Testis (tissue), 3 donors: ENCODE measurements around the gene RASA4. TPM values are rescaled to one million over a fixed set of nuclear protein-coding genes. Genes with fewer than 3 reads are reported as not detected.
"Not testable (repeated sequence)": the region's sequence is repeated elsewhere in the genome, so short reads cannot be mapped to it uniquely, and the experiment has no call there.

ENCODE experiments used
- DNase-seq: peaks from one replicate; pipeline ENCODE4 v3.0.0-alpha.2; 2019
- H3K27ac ChIP-seq, 2 donors: fragments of 200-600 bp; sonication (generic); one replicate each; pipeline ENCODE4 v1.5.1; 2019
- H3K27me3 ChIP-seq: fragments of 200-600 bp; sonication (generic); one replicate; pipeline ENCODE4 v1.5.1; 2019
- H3K36me3 ChIP-seq: fragments of 200-600 bp; sonication (generic); one replicate; pipeline ENCODE4 v1.5.1; 2017; ENCODE audit warnings: low read depth; ENCODE audit errors: missing control alignments
- H3K4me1 ChIP-seq: fragments of 200-600 bp; sonication (generic); one replicate; pipeline ENCODE4 v1.5.1; 2019
- H3K4me3 ChIP-seq, 2 donors: fragments of 200-600 bp; sonication (generic); one replicate each; pipeline ENCODE4 v1.5.1; 2017 to 2019
- H3K9me3 ChIP-seq: fragments of 200-600 bp; sonication (generic); one replicate; pipeline ENCODE4 v1.5.1; 2017
- CTCF ChIP-seq, 3 experiments: fragments of 450-650 bp in 2 of 3; fragments of 200-600 bp in 1 of 3; sonication (generic) in 1 of 3; IDR thresholded peaks; one replicate each; pipeline ENCODE4 v1.5.1; 2016 to 2019; ENCODE audit warnings: antibody characterized with exemption in 3 of 3, mild to moderate bottlenecking in 2 of 3, moderate library complexity in 1 of 3
- WGBS, 2 donors: methylation state at CpG; one replicate each; pipeline ENCODE4 v1.1.5; 2018; 5-methylcytosine and 5-hydroxymethylcytosine counted together
- intact Hi-C: fragments of 100-400 bp; cut with DNase I; formaldehyde crosslinking; loops from one replicate; pipeline ENCODE4 v1.15.1; 2023; ENCODE audit warnings: low total_unique reads
- polyA plus RNA-seq: library from polyadenylated mRNA; stranded (reverse); fragments of 350-450 nt; fragmentation: Illumina TruSeq; extraction: RNeasy Lipid Tissue Mini Kit (QIAGEN cat#74804); gene quantifications from one replicate; pipeline ENCODE4 v1.2.3, GENCODE V29; 2014; ENCODE audit warnings: low read depth, low replicate concordance; ENCODE audit not compliant: insufficient read depth
- total RNA-seq, 2 donors: library from RNA; depleted of rRNA; stranded (reverse); fragments of >200 nt; gene quantifications; one replicate each; pipeline ENCODE4 v1.2.3, GENCODE V29; 2016

RASA4 gene
- total and polyA plus RNA-seq, 3 donors from 2014 or later, result 28.0 to 49.0 (median 43.3) TPM

GRCh38 chr7:102576363-102576762, 40.2 kb downstream of the RASA4 start:
- H3K36me3 ChIP-seq, H3K27me3 ChIP-seq, H3K9me3 ChIP-seq, H3K27ac ChIP-seq, H3K4me1 ChIP-seq, DNase-seq, H3K4me3 ChIP-seq, intact Hi-C loops: not testable (repeated sequence)
- WGBS, 2 donors, result no CpG with 5 or more reads among the region's 3 CpGs

GRCh38 chr7:102574607-102575006, 41.9 kb downstream of the RASA4 start:
- H3K4me3 ChIP-seq, H3K27ac ChIP-seq, H3K4me1 ChIP-seq, H3K36me3 ChIP-seq, intact Hi-C loops, H3K9me3 ChIP-seq, DNase-seq, H3K27me3 ChIP-seq: not testable (repeated sequence)
- no CpG with 5 or more reads among the region's 6 CpGs for WGBS, 2 donors

- H3K9me3 ChIP-seq, intact Hi-C loops, H3K36me3 ChIP-seq, H3K27me3 ChIP-seq, H3K4me1 ChIP-seq: not testable (repeated sequence)
- Histone ChIP-seq H3K4me3 (peak within 1 kb of the TSS; percentile 73 to 92), H3K27ac (peak within 1 kb of the TSS; percentile 59 to 77)
- peak in 2 of 3 experiments; percentile 51 to 95 for TF ChIP-seq CTCF (IDR thresholded peaks at IDR 0.05)
- WGBS, 2 donors, result 1% methylated on average over 24 to 52 of the region's 64 CpGs
- peak; percentile 93 for DNase-seq
Observed at GRCh38 chr7:102572261-102573239, 44.0 kb downstream of the RASA4 start, which contains the start of gene POLR2J3. TSS of gene POLR2J3 (minus strand) at chr7:102572583. CDS start at chr7:102572521, 62 bp downstream.

- H3K4me1 ChIP-seq, H3K4me3 ChIP-seq, intact Hi-C loops, H3K9me3 ChIP-seq, H3K36me3 ChIP-seq, DNase-seq, H3K27ac ChIP-seq, H3K27me3 ChIP-seq: not testable (repeated sequence)
- 94% methylated on average over 4 of the region's 11 CpGs; no CpG with 5 or more reads in 1 of the 2 donors for WGBS, 2 donors
Observed at GRCh38 chr7:102568620-102569019, 47.9 kb downstream of the RASA4 start.

- H3K27ac ChIP-seq, intact Hi-C loops, H3K27me3 ChIP-seq, H3K4me3 ChIP-seq, H3K9me3 ChIP-seq, H3K36me3 ChIP-seq, H3K4me1 ChIP-seq, DNase-seq: not testable (repeated sequence)
- WGBS, 2 donors, result no CpG with 5 or more reads among the region's 6 CpGs
Observed at GRCh38 chr7:102550808-102551422, 65.6 kb downstream of the RASA4 start, which contains the start of gene SPDYE2. TSS of gene SPDYE2 (plus strand) at chr7:102551226. CDS start at chr7:102553256, 2,030 bp downstream.

GRCh38 chr7:102546353-102546752, 70.2 kb downstream of the RASA4 start:
- H3K27me3 ChIP-seq, intact Hi-C loops, H3K4me3 ChIP-seq, H3K4me1 ChIP-seq, H3K36me3 ChIP-seq, H3K27ac ChIP-seq, H3K9me3 ChIP-seq, DNase-seq: not testable (repeated sequence)
- 94% methylated on average over 2 of the region's 6 CpGs; no CpG with 5 or more reads in 1 of the 2 donors for WGBS, 2 donors

GRCh38 chr7:102545288-102545687, 71.3 kb downstream of the RASA4 start:
- WGBS, 2 donors, result 92% methylated on average over 9 of the region's 12 CpGs; no CpG with 5 or more reads in 1 of the 2 donors
- H3K4me3 ChIP-seq, H3K9me3 ChIP-seq, DNase-seq, H3K36me3 ChIP-seq, H3K4me1 ChIP-seq, H3K27ac ChIP-seq, intact Hi-C loops, H3K27me3 ChIP-seq: not testable (repeated sequence)

- WGBS, 2 donors, result no CpG with 5 or more reads among the region's 1 CpG
- DNase-seq, intact Hi-C loops, H3K4me3 ChIP-seq, H3K27ac ChIP-seq, H3K9me3 ChIP-seq, H3K4me1 ChIP-seq, H3K27me3 ChIP-seq, H3K36me3 ChIP-seq: not testable (repeated sequence)
Observed at GRCh38 chr7:102544372-102544771, 72.2 kb downstream of the RASA4 start.

- H3K27ac ChIP-seq, intact Hi-C loops, H3K4me3 ChIP-seq, DNase-seq, H3K27me3 ChIP-seq, H3K9me3 ChIP-seq, H3K36me3 ChIP-seq, H3K4me1 ChIP-seq: not testable (repeated sequence)
- WGBS, 2 donors, result no CpG with 5 or more reads among the region's 8 CpGs
Observed at GRCh38 chr7:102543596-102543995, 73.0 kb downstream of the RASA4 start, which contains the start of gene UPK3BL2. TSS of gene UPK3BL2 (minus strand) at chr7:102543696. CDS start at chr7:102543636, 60 bp downstream.

- H3K4me1 ChIP-seq, intact Hi-C loops, H3K27ac ChIP-seq, H3K4me3 ChIP-seq, H3K27me3 ChIP-seq, H3K9me3 ChIP-seq, H3K36me3 ChIP-seq: not testable (repeated sequence)
- WGBS, 2 donors, result 86 to 94% methylated on average over 3 to 7 of the region's 11 CpGs
- DNase-seq, result peak; percentile 13
Observed at GRCh38 chr7:102542771-102543170, 73.8 kb downstream of the RASA4 start.
